ENCODE results near the gene ANKRD34A. TPM values are rescaled to one million over a fixed set of nuclear protein-coding genes. Genes with fewer than 3 reads are reported as not detected.

The ANKRD34A gene
- total RNA-seq, 1 donor from 2014 or later: 4.8 TPM

GRCh38 chr1:145918144-145918991 is 46.0 kb downstream of the ANKRD34A start, which contains the start of gene PEX11B:
TSS of gene PEX11B (minus strand) at chr1:145918717. CDS start at chr1:145918688, 29 bp downstream.
- Mint-ChIP-seq H3K27me3 (ENCODE audit: insufficient read depth) (no peaks in the 10 kb centered on the region), H3K9me3 (no peaks in the 10 kb centered on the region), H3K4me1 (ENCODE audit: low read depth) (peaks cover 41% of the 10 kb centered on the region), H3K27ac (peak within 1 kb of the TSS; percentile 91), H3K36me3 (ENCODE audit: low read depth) (peaks cover 31% of the 10 kb centered on the region), H3K4me3 (peak within 1 kb of the TSS; percentile 88)
- intact Hi-C loops (cut with micrococcal nuclease): loop anchor here (1.0 to 2.0 kb wide), 5 partner anchors 9 to 74 kb away; partner anchors contain the start of genes ANKRD34A, ANKRD35, NUDT17 and POLR3GL
- peak; percentile 87 for DNase-seq (ENCODE audit: low spot score)

- peak overlapping the region; percentile 91 for H3K27ac Mint-ChIP-seq
- no peak for DNase-seq (ENCODE audit: low spot score)
- peaks cover 29% of the 10 kb centered on the region for H3K36me3 Mint-ChIP-seq (ENCODE audit: low read depth)
- H3K9me3 Mint-ChIP-seq: no peaks in the 10 kb centered on the region
- H3K4me3 Mint-ChIP-seq: peak overlapping the region; percentile 88
- intact Hi-C loops (cut with micrococcal nuclease): no loop called here
- no peaks in the 10 kb centered on the region for H3K27me3 Mint-ChIP-seq (ENCODE audit: insufficient read depth)
- peaks cover 41% of the 10 kb centered on the region for H3K4me1 Mint-ChIP-seq (ENCODE audit: low read depth)
Observed at GRCh38 chr1:145917595-145917994, 46.8 kb downstream of the ANKRD34A start.

- DNase-seq (ENCODE audit: low spot score): no peak
- peak overlapping the region; percentile 61 for H3K27ac Mint-ChIP-seq
- H3K9me3 Mint-ChIP-seq: no peaks in the 10 kb centered on the region
- H3K36me3 Mint-ChIP-seq (ENCODE audit: low read depth): peaks cover 31% of the 10 kb centered on the region
- intact Hi-C loops (cut with micrococcal nuclease): no loop called here
- peak overlapping the region; percentile 88 for H3K4me3 Mint-ChIP-seq
- peaks cover 41% of the 10 kb centered on the region for H3K4me1 Mint-ChIP-seq (ENCODE audit: low read depth)
- H3K27me3 Mint-ChIP-seq (ENCODE audit: insufficient read depth): no peaks in the 10 kb centered on the region
Observed at GRCh38 chr1:145916745-145917144, 47.6 kb downstream of the ANKRD34A start.

GRCh38 chr1:145912128-145912641 is 52.2 kb downstream of the ANKRD34A start:
- Mint-ChIP-seq H3K4me3 (no peak overlapping the region), H3K9me3 (no peaks in the 10 kb centered on the region), H3K36me3 (ENCODE audit: low read depth) (peaks cover 30% of the 10 kb centered on the region), H3K27me3 (ENCODE audit: insufficient read depth) (no peaks in the 10 kb centered on the region), H3K4me1 (ENCODE audit: low read depth) (peaks cover 17% of the 10 kb centered on the region), H3K27ac (no peak overlapping the region)
- intact Hi-C loops (cut with micrococcal nuclease): no loop called here
- DNase-seq (ENCODE audit: low spot score): no peak

Other genes starting within 250 kb of the ANKRD34A start
- gene CD160, start 245.1 kb downstream of the ANKRD34A start, total RNA-seq: 0.27 TPM in 1 of 2 replicates, not detected in the other
- 18.8 and 20.0 TPM in 2 replicates for gene RNF115, start 140.5 kb downstream of the ANKRD34A start, total RNA-seq
- gene POLR3C, start 140.4 kb downstream of the ANKRD34A start, total RNA-seq: 44.5 and 47.2 TPM in 2 replicates
- 3.0 TPM in 2 replicates for gene NUDT17, start 118.9 kb downstream of the ANKRD34A start, total RNA-seq
- 16.9 and 17.0 TPM in 2 replicates for gene PIAS3, start 105.5 kb downstream of the ANKRD34A start, total RNA-seq
- gene ANKRD35, start 78.7 kb downstream of the ANKRD34A start, total RNA-seq: 0.37 and 0.52 TPM in 2 replicates
- gene ITGA10, start 54.5 kb downstream of the ANKRD34A start, total RNA-seq: 1.9 TPM in 2 replicates
- 30.6 and 31.2 TPM in 2 replicates for gene PEX11B, start 45.9 kb downstream of the ANKRD34A start, total RNA-seq
- gene RBM8A, start 37.1 kb downstream of the ANKRD34A start, total RNA-seq: 331 and 354 TPM in 2 replicates
- 30.3 and 32.2 TPM in 2 replicates for gene LIX1L, start 6.6 kb downstream of the ANKRD34A start, total RNA-seq
- gene POLR3GL, start 115 bp upstream of the ANKRD34A start, total RNA-seq: 10.6 and 11.6 TPM in 2 replicates
- gene TXNIP, start 32.0 kb upstream of the ANKRD34A start, total RNA-seq: 107 and 108 TPM in 2 replicates
- not detected in 2 replicates for gene HJV, start 57.2 kb upstream of the ANKRD34A start, total RNA-seq
- 3.6 and 3.7 TPM in 2 replicates for gene NBPF10, start 180.2 kb upstream of the ANKRD34A start, total RNA-seq